Right atrium auricular region (tissue), 2 donors: ENCODE data around the gene CNIH2. TPM values are rescaled to one million over a fixed set of nuclear protein-coding genes. Genes with fewer than 3 reads are reported as not detected.

Source experiments
- DNase-seq: peaks from one replicate; pipeline ENCODE4 v3.0.0-alpha.2; 2019; ENCODE audit warnings: low spot score
- H3K27ac ChIP-seq, 2 donors: fragments of 200-600 bp; sonication (generic); 1 replicate in 1 of 2; 2 replicates in 1 of 2; pipeline ENCODE4 v1.5.1; 2016 to 2019
- H3K27me3 ChIP-seq, 2 donors: fragments of 200-600 bp; sonication (generic); one replicate each; pipeline versions ENCODE4 v1.5.1 to v1.6.0; 2017 to 2019
- H3K36me3 ChIP-seq: fragments of 200-600 bp; sonication (generic); one replicate; pipeline ENCODE4 v1.5.1; 2016
- H3K4me1 ChIP-seq, 2 donors: fragments of 200-600 bp; sonication (generic); one replicate each; pipeline versions ENCODE4 v1.5.1 to v1.6.0; 2017 to 2019
- H3K4me3 ChIP-seq, 2 donors: fragments of 200-600 bp; sonication (generic); 1 replicate in 1 of 2; 2 replicates in 1 of 2; pipeline ENCODE4 v1.5.1; 2017 to 2019; ENCODE audit warnings: mild to moderate bottlenecking in 1 of 2, moderate library complexity in 1 of 2
- H3K9me3 ChIP-seq, 2 donors: fragments of 200-600 bp; sonication (generic); one replicate each; pipeline ENCODE4 v1.5.1; 2019
- CTCF ChIP-seq, 2 donors: fragments of 200-600 bp; sonication (generic); IDR thresholded peaks; one replicate each; pipeline ENCODE4 v1.5.1; 2019; ENCODE audit warnings: antibody characterized with exemption in 2 of 2
- total RNA-seq, 2 donors: library from RNA; depleted of rRNA; stranded (reverse); fragments of >200 nt; gene quantifications; one replicate each; pipeline ENCODE4 v1.1.0, GENCODE V29; 2016

The CNIH2 gene
- total RNA-seq, 2 donors from 2014 or later = not detected

GRCh38 chr11:66239998-66240780, 37.8 kb upstream of the CNIH2 start:
- Histone ChIP-seq H3K4me1 (no peaks in the 10 kb centered on the region), H3K9me3 (no peaks in the 10 kb centered on the region), H3K27me3 (no peaks in the 10 kb centered on the region), H3K4me3 (no peak overlapping the region), H3K27ac (no peak overlapping the region), H3K36me3 (peaks cover 72% of the 10 kb centered on the region)
- no peak for DNase-seq
- TF ChIP-seq CTCF (IDR thresholded peaks at IDR 0.05) = no peak

DNA sequence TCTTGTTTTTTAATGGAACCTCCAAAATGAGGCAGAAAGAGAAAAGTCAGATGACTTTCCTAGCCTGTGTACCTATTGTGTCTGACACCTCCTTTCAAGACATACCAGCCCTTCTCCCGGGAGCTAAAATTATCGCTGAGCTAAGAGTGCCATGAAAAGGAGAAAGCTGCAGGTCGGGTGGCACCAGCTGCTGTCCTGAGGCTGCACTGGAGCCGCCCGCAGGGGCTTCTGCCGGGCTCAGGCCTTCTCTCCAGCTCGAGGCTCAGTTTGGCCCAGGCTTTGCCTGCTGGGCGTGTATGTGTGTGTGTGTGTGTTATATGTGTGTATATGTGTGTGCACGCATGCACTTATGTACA, 37.2 kb upstream of the CNIH2 start:
- H3K9me3 ChIP-seq = no peaks in the 10 kb centered on the region
- H3K4me1 ChIP-seq = no peaks in the 10 kb centered on the region
- no peak for DNase-seq
- TF ChIP-seq CTCF (IDR thresholded peaks at IDR 0.05) = no peak
- no peaks in the 10 kb centered on the region for H3K27me3 ChIP-seq
- H3K27ac ChIP-seq = no peak overlapping the region
- peaks cover 67% of the 10 kb centered on the region for H3K36me3 ChIP-seq
- no peak overlapping the region for H3K4me3 ChIP-seq

DNA sequence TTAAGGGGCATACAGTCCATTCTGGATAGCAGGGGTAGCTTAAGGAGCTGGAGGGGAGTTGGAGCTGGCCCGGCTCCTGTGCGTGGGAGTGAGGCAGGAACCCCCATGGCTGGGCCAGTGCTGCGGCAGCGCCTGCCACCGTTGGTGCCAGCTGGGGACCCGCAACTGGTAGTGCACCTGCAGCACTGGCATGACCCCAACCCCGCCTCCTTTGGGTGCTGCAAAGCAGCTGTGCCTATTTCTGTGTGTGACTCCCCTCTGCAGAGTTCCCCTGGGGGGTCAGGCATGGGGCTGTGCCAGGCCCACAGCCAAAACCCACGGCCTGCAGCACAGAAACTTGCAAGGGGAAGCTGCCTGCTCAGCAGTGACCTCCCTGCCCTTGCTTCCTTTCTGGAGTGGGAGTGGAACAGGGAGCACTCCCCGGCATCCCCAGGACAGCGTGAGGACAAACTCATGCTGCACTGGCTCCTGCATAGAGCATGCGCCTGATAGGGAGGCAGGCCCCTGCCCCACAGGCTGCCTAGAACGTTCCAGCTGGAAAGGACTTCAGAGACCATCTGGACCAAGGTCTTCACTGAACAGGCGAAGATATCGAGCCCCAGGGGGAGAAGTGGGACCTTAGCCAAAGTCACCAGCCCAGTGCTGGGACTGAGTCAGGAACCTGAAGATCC, 35.7 kb upstream of the CNIH2 start:
- Histone ChIP-seq H3K4me3 (no peak overlapping the region), H3K36me3 (peaks cover 57% of the 10 kb centered on the region), H3K9me3 (no peaks in the 10 kb centered on the region), H3K27me3 (no peaks in the 10 kb centered on the region), H3K27ac (no peak overlapping the region), H3K4me1 (no peaks in the 10 kb centered on the region)
- TF ChIP-seq CTCF (IDR thresholded peaks at IDR 0.05) = no peak
- DNase-seq = no peak

GRCh38 chr11:66243782-66244535, 34.0 kb upstream of the CNIH2 start:
- DNase-seq = no peak
- Histone ChIP-seq H3K27me3 (no peaks in the 10 kb centered on the region), H3K36me3 (peaks cover 43% of the 10 kb centered on the region)

DNA sequence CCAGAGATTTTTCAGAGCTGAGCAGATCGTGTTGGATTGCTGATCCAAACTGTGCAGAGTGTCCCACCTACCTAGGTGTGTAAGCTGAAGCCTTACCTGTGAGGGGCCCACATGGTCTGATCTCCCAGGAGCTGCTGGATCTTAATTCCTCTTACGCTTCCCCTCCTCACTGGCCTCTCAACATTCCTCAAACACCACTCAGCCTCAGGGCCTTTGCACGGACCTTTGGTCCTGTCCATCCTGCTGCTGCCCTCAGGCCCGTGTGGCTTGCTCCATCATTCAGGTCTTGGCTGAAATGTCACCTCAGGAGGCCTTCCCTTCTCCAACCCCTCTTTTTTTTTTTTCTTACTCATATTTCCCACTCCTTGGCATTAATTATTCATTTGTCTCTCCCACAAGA, 30.7 kb upstream of the CNIH2 start:
- Histone ChIP-seq H3K9me3 (no peaks in the 10 kb centered on the region), H3K27me3 (no peaks in the 10 kb centered on the region), H3K27ac (no peak overlapping the region), H3K4me3 (no peak overlapping the region), H3K36me3 (peaks cover 21% of the 10 kb centered on the region), H3K4me1 (no peaks in the 10 kb centered on the region)
- DNase-seq = no peak
- TF ChIP-seq CTCF (IDR thresholded peaks at IDR 0.05) = no peak

More at GRCh38 chr11:66243782-66244535, 34.0 kb upstream of the CNIH2 start:
- no peak overlapping the region for H3K4me3 ChIP-seq
- no peaks in the 10 kb centered on the region for H3K4me1 ChIP-seq
- H3K9me3 ChIP-seq = no peaks in the 10 kb centered on the region
- H3K27ac ChIP-seq = no peak overlapping the region
- TF ChIP-seq CTCF (IDR thresholded peaks at IDR 0.05) = no peak
